HG03432 (cell line): Measurements from ENCODE around the gene ETS2.

Source experiments
- ATAC-seq: cut with Tn5 transposase; IDR thresholded peaks from one replicate; pipeline ENCODE4 v1.9.1; 2021; ENCODE audit warnings: mild to moderate bottlenecking, moderate library complexity; ENCODE audit not compliant: unreplicated experiment

The ETS2 gene

DNA sequence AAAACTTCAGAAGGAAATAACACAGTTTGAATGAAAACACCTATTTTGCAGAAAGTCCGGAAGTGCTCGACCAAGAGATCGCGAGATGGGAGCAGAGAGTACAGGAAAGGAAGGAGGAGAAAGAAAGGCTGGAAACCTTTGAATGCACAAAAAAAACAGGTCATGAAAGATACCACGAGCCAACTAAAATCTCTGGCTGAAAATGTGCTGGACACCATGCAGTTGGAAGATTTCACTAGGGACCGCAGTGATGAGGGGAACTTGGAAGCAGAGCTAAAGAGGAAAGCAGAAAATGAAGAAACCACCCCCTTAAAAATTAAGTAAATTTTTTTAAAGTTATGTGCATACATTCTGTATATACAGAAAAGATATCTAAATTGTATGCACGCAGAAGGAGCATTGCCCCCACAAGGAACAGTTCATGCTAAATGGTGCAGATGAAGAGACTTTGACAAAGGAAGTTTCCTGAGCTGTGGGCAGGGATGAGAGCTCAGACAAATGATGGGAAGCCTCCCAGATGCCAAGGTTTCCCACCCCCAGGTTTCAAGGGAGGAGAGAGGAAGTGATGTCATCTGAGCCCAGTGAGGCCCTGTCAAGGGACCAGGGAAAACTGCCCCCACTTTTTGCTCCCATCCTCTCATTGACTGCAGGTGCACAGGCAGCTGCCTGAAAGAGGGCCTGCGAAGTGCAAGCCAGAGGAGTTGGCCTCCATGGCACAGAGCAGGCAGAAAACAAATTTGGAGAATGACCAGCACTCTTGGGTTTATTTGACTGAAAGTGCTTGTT is 52.5 kb downstream of the ETS2 start:
- no peak for ATAC-seq

DNA sequence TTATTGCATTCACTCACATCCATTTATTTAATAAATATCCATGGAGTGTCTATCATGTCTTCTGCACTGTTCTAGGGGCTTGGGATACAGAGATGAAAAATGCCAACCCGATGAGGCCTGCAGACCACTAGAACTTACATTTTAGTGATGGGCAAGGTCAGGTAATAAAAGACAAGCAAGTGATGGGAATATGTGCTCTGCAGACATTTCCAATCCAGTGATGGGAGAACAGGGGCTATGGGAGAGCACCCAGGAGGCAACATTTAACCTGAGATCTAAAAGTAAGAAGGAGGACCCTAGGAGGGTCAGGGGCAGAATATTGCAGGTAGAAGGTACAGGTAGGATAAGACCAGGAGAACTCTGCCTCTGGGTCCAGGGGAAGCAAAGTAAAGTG is 53.1 kb downstream of the ETS2 start:
- ATAC-seq: no peak

DNA sequence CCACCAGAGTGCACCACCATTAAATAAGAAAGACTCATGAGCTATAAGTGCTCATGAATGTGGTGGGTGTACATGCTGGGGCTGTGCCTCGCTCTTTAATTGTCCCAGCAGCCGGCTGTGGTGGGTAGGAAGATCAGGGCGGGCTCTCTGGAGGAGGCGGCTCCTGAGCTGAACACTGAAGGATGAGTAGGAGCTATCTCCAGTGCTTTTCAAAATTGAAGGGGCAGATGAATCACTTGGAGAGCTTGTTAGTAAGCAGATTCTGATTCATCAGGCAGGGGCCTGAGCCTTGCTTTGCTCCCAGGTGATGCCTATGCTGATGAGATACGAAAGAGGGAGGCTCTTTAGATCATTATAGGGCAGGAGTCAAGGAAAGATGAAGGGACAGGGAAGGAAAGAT is 54.1 kb downstream of the ETS2 start:
- ATAC-seq: no peak

DNA sequence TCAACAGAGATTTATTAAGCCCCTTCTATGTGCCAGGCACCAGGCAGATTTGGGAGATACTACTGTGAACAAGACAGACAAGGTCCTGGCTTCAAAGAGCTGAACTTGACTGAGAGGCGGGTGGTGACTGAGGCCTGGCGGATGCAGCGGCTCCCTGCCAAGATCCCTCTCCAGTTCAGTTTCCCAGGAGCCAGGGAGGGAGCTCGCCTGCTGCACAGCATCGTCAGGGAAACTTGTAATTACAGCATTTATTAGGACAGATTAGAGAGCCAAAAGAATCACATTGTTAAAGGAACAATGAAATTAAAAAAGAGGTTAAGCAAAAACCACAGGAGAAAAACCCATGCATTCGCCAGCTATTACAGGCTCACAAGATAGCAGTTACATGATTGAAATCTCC is 55.3 kb downstream of the ETS2 start:
- ATAC-seq: no peak

- ATAC-seq: peak; percentile 61
Measured at GRCh38 chr21:38861989-38862683, 56.4 kb downstream of the ETS2 start.

- ATAC-seq: no peak
Measured at GRCh38 chr21:38863291-38863690, 57.6 kb downstream of the ETS2 start.

DNA sequence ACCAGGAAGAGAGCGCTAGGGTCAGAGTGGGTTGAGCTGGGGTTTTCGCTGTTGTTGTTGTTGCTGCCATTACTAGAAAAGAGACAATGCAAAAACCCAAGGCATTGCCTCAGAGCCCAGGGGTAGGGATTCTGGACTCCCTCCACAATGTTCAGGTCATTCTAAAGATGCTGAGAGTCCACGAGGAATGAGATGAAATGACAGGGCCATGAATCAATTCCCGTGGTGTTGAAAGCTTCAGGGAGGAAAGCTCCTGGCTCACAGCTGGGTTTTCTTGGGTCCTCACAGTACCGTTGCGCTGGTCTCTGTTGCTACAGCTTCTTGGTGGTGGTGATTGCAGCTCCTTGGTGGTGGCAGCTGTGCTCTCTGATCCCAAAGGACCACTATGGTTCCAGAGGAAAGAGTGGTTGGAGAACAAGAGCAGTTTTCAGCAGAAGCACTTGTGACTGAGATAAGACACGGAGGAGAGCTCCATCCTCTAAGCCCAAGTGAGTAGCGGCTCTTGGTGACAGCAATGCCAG is 58.2 kb downstream of the ETS2 start:
- ATAC-seq: no peak

DNA sequence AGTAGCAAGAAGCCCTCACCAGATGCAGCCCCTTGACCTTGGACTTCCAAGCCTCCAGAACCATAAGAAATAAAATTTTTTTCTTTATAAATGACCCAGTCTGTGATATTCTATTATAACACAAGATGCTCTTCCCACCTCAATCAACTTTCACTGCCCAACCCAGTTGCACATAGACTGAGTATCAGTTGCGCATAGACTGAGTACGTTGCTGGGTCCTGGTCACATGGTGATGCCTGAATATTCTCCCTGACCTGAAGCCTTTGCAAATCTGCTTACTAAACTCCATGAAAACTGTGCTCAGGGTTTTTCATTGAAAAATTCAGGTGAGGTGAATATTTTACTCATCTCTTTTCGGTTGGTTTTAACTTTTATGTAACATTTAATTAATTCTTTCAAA is 59.2 kb downstream of the ETS2 start:
- ATAC-seq: no peak

- ATAC-seq: no peak
Measured at GRCh38 chr21:38869196-38869595, 63.5 kb downstream of the ETS2 start.

- ATAC-seq: no peak
Measured at GRCh38 chr21:38869946-38870345, 64.2 kb downstream of the ETS2 start.
